GM19397 (cell line): ENCODE data around the gene RAP2A.

Experiments used
- ATAC-seq: cut with Tn5 transposase; IDR thresholded peaks from one replicate; pipeline ENCODE4 v1.9.1; 2021; ENCODE audit warnings: mild to moderate bottlenecking, moderate library complexity; ENCODE audit not compliant: unreplicated experiment

Gene RAP2A

DNA sequence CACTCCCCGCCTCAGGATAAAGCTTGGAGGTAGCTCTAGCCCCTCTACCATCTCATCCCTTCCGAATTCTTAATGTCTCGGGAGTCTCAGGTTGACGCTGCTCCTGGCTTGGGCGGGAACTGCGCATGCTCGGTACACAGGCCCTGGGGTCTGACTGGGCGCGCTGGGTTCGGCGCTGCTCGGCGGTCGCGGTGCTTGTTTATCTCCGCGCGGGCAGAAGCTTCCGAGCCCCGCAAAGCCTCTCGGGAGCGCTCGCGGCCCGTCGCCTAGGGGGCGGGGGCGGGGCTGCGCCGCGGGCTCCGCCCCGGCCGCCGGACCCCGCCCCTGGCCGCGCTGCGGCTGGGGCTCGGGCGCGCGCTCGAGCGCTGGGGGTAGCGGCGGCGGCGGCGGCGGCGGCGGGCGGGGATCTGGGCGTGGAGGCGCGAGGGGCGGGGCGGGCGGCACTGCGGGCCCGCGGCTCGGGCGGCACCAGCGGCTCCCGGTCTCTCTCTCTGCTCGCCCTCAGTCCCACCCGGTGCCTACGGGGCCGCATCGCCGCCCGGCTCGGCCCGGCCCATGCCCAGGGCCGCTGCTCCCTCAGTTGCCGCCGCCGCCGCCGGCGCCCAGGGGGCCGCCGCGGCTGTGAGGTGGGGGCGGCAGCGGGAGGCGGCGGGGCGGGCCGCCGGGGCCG lies at the start of gene RAP2A:
RAP2A (plus strand) TSS at position 443 of the 670 bp plus-strand sequence. CDS start 302 bp downstream, outside the sequence.
- peak; percentile 48 for ATAC-seq

DNA sequence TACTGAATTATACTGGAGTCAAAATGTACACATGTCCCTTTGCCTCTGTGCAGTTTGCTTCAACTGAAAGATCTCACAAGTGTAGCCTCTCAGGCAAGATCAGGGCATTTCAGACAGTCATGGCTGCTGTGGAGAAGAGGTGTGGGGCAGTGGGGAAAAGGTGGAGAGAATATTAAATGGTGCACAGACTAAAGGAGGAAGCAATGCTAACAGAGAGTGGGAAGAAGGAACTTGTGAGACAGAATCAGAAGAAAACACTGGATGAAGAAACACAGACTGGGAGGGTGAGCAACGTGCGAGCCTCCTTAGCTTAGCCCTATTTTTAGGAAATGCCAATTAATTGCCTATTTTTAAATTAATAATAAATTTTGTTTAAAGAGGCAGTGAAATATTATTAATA lies 49.6 kb upstream of the RAP2A start:
- no peak for ATAC-seq

DNA sequence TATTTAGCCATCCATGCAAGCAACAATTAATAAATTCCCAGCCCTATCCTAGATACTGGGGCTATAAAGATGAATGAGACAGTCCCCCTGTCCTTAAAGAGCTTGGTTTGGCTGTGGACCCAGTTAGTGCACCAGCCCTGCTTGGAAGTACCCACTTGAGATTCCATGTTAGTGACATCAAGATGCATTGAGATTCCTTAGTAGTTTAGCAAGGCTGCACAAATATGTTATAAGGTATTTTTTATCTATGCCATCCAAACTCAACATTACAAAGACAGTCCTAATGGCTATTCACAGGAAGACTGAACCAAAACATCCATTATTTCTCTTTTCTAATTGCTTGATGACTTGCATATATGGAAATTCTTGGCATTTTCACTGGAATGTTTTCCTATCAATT lies 48.8 kb upstream of the RAP2A start:
- ATAC-seq = no peak

DNA sequence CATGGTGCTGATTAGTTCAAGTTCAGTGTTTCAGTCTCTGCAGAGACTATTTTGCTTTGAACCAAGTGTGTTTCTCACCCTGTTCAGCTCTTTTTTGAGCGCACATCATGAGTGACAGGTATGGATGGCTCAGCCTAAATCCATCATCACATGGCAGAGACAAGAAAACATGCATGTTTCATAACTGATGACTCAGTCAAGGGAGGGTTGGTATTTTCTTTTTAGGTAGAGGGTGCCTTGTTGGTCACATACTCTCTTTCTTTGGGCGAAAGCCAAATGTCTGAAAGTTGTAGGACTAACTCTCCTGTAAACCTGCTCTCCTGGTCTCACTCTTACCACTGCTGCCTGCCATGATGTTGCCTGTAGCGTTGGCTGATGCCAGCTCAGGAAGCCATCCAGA lies 48.1 kb upstream of the RAP2A start:
- no peak for ATAC-seq

DNA sequence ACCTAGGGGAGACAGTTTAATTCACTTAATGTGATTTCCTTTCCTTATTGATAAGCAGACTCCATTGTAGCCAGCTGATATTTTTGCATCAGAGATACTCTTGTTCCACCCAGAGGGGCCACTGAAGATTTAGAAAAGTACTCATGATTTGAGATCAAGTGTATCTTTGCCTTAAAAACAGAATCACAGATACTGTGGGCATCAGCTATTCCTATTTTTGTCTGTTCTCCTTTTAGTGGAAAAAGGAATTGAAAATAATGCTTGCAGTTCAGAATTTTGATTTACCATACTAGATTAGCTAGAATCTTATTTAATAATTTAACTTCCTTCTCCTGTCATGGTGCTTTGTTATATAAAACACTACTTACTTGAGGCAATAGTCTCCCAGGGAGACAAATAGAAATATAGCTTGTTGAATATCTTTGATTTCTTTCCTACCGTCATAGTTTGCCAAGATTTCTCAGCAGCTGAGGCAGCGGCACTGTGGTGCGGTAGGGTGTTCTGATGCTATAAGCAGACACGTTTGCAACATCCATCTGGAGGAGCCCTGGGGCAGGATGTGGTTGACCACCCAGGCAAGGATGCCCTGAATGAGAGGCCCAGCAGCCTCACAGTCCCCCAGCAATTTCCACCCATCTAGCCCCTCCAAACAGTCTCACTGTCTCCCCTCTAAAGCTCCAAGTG lies 47.0 kb upstream of the RAP2A start:
- ATAC-seq = peak; percentile 62

DNA sequence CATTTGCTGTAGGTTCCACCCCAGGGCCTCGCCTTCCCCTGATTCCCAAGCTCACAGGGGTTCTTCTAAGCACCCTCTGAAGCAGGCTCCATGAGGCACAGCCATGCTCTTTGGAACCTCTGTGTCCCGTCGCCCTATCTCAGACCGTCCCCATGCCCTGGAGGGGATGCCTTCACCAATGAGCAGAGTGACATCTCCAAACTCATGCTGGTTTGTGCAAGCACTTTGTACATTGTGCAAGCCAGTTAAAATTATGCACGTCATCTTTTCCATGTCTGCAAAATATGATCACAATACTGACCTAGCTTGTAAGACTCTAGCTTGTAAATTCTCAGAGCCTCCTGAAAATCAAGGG lies 46.5 kb upstream of the RAP2A start:
- no peak for ATAC-seq

DNA sequence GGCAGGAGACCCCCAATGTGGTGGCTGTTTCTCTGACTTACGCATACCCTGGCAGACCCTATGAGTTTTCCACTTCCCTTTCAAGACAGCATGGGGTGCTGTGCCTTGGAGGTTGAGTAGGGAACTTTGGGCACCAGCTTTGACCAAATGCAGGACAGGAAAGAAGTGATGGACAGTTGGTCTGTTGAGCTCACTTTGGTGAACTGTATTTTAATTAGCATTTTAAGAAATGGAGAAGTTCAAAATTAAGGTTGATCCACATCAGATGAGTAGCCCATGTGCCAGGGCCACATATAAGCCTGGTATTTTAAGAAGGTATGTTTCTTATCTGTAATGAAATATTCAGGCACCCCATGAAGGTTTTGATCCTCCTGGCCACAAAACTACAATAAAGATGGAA lies 46.1 kb upstream of the RAP2A start:
- ATAC-seq = no peak

DNA sequence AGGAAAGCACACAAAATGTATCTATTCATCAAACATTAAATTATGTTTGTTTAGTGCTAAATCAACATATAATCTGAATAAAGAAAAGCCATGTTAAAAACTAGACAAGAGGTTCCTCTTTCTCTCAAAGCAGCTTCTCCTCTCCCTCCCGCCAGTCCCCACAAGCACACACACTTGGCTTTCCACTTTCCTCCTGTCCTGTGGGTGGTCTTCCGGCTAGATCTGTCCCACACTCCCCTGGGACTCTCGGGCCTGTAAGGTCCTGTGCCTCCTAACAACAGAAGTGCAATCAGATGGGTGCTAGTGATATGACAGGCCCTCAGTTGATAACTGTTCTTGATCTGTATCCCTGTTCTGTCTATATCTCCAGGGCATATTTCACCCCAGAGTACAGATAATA lies 45.6 kb upstream of the RAP2A start:
- ATAC-seq = no peak

DNA sequence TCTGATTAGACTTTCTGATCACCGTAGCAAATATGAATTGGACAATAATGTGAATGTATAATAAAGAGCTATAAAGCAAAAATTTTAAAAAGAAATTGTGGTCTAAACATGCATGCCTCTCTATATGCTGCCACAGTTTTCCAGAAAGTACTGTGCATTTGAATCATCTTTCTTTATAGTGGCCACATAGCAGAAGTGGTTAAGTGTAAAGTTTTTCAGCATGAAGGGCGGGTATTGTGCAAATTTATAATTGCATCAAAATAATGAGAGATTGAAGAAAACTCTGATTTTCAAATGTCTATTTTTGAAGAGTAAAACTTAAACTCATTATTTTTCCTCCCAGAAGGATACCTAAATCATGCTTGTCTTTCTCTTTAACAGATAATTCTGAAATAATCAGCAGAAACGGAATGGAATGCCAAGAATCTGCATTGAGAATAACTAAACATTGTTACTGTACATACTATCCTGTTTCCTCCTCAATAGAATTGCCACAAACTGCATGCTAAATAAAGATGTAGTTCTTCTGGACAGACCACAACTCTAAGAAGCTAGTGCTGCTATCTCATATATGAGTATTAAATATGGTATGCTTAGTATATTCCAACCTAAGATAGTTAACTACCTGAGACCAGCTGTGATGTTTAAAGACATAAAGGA lies 42.9 kb upstream of the RAP2A start:
- ATAC-seq = no peak

DNA sequence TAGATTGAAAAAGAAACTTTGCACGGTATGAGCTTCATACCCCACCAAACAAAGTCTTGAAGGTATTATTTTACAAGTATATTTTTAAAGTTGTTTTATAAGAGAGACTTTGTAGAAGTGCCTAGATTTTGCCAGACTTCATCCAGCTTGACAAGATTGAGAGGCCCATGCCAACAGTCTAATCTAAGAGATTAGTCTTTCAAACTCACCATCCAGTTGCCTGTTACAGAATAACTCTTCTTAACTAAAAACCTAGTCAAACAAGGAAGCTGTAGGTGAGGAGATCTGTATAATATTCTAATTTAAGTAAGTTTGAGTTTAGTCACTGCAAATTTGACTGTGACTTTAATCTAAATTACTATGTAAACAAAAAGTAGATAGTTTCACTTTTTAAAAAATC lies 41.9 kb upstream of the RAP2A start:
- ATAC-seq = no peak

DNA sequence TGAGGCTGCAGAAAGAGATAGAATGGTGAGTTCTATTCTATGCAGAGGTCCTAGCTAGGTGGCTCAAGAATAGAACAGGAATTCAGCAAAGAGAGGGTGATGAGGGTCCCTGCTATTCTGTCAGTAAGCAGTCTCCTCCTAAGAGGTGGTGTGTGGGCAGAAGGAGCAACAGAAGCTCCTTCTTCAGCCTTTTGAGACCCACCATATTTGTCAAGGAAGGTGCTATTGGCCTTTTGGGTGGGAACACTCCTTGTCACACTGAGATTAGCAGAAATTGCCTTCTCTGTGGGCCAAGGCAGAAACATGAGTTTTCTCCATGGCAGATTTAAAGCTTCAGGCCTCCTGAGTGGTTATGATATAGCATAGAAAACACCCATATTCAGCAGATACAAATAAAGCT lies 39.4 kb upstream of the RAP2A start:
- ATAC-seq = no peak

DNA sequence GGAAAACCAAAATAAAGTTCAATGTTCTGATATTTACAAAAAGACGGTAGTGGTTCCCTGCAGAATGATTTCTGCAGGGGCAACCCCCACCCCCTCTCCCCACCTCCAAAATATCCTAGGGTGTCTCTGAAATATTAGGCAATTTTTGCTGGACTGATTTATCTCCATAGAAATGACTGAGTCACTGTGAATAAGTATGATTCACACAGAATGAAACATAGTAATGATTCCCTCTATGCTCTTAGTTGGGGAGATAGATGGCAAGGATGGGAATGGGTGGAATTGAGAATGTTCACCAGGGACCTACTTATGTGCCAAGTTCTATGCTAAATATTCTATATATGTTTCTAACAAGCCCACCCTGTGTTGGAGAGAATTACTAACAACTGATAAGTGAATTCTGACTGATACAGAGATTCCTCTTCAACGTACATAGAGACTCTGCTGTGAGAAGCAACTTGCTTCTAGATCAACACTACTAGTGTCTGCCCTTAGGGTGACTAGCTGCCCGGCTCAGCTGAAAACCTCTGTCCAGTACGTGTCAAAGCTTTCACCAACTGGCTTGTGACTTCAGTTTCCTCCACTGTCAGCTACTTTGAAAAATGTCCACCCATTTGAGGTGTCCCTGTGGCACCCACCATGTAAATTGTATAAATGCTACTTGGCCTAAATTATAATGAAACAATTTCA lies 38.4 kb upstream of the RAP2A start:
- no peak for ATAC-seq

DNA sequence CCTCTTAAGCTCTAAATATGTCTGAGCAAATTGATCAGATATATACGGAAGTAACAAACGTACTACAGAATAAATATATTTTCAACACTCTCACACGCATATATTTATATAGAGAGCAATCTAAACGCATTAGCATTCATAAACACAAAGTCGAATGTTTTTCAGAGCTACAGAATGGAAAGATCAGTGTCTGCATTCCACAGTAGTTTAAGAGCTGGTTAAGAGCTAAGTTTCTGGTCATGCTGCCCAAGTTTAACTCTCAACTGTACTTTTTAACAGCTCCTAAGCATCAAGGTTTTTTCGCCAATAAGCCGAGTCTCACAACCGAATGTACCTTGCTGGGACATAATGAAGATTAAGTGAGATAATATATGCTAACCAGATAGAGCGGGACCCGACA lies 36.7 kb upstream of the RAP2A start:
- no peak for ATAC-seq

DNA sequence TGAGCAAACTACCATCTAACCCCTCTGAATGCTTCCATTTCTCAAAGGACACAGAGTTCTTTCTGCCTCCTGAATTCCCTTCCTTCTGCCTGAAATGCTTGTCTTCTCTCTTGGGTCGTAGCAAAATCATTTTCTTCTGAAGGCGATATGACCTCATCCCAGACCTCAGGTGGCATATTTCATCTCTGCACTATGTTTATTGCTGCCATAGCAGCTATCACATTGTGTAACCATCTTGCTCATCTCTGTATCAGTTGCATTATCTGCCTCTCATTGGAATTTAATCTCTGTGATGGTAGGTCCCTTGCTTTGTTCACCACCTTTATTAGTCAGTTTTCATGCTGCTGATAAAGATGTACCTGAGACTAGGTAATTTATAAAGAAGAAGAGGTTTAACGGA lies 32.5 kb upstream of the RAP2A start:
- ATAC-seq = no peak

DNA sequence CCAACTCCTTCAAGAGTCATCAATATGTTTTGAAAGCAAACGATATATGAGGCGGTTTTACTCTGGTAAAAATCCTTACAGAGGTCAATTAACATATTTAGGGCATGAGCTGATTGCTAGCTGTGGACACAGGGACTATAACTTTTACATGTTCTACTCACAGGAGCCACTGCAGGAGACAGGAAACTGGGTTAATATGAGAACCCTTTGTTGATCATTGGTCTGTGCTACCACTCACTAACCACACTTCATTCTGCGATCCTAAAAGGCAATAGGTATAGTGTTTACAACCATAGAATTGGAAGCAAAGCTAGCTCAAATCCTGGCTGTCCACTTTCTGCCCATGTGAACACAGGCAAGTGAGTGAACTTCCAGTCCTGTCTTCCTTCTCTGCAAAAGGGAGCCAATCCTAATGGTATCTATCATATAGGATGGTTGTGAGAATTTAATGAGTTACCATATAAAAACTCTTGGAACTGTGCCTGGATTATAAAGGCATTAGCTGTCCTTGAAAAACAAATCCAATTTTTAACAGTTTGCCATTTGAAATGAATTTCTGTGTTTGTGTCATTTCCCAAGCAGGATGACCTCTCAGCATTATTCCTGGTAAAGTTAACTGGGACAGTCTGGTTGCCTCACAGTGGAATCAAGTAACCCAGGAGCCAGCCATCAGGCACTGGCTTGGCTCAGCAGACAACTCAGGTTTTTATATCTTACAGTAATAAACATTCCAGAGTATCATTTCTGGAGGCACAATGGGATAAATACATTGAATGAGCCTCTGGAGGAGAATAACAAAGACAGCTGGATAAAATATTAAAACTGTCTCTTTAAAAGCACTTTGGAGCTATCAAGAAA lies 29.8 kb upstream of the RAP2A start:
- no peak for ATAC-seq

DNA sequence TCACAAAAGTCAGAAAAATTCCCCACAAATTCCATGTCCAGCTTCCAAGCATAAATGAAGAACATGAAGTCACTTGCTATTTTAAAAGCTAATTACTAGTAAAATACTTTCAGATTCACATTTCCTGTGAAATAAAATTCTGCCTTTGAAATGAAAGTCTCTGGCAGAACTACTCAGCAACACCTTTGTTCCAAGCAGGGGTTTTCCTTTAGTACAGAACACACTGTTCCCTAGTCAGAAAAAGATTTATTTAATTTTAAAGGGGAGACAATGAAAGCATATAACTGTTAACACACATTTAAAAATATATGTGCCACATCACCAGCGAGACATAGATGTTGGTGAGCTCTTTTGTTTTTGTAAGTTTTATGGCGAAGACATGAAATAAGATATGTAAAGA lies 26.4 kb upstream of the RAP2A start:
- no peak for ATAC-seq

DNA sequence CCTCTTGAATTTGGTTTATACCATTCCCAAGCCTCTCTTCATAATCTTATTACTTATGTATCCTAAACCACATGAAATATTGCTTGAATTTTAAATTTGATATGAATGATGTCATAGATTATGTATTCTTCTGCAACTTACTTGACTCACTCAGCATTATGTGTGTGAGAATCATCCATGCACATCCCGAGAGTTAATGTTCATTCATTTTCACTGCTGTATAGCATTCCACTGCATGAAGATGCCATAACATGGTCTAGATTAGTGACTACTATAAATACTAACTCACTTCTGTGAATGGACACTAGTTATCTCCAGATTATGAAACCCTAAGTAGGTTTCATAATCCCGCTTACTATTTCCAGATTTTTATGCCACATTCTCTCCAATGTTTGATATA lies 25.0 kb upstream of the RAP2A start:
- ATAC-seq = no peak

DNA sequence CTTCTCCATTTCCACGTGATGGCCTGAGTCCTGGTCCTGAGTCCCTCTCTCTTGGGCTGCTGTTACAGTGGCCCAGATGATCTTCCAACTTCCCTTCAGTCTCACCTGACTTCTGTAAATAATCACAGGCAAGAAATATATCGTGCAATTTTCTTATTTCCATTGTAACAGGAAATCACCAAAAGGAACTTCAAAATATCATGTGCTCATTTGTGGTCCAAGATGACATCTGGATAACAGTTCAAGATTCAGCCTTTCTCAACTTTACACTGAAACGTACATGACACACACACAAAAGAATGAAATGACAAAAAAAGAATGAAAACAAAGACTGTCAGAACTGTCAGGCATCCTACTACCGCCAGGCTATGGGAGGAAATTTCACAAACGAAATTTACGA lies 22.0 kb upstream of the RAP2A start:
- no peak for ATAC-seq

DNA sequence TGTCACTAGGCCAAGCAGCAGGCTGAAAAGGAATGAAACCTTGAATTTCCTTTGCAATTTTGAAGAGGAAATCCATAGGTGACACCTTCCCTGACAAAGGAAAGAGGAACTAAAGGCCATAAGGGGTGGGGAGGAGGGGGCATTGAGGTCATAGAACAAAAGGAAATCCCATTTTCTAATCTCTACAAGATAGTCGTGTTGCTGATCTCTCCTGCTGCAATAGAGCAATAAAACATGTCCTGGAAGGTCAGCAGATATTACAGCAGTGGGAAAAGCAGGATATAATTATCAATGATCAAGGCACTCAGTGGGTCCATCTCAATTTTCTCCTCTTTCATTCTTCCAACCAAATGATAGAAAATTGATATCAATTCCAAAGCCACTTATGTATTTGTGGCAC lies 20.3 kb upstream of the RAP2A start:
- no peak for ATAC-seq

DNA sequence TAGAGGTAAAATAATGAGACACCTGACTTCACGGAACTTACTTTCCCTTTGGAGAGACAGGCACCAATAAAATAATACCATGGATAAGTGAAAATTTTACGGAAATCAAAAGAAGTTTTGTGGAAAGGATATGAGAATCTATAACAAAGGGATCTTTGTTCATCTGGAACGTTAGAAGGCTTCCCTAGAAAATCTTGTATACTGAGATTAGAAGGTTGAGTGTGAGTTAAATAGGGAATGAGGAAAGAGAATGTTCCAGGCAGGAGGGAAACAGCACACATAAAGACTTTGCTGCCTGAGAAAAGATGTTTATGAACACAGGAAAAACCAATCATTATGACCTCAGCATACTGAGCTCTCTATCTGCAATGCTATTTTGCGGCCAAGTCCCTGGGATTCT lies 19.6 kb upstream of the RAP2A start:
- no peak for ATAC-seq

DNA sequence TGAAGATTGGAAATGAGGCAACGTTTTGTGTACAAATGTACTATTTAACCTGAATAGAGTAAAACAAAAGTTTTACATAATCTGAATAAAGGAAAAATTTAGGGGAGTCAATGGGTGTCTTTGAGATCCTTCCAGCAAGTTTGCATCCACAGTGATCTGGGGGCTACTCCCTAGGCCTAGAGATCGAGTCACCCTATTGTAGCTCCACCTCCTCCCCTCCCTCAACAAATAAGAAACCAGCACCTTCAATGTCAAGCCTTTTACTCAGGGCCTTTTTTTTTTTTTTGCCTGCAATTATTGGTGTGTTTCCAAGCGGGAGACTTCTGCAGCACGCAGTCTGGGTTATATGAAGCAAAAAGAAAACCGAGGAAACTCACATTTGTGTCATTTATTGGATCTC lies 16.3 kb upstream of the RAP2A start:
- ATAC-seq = no peak
